Measurements from ENCODE around the gene WDR45. TPM values are rescaled to one million over a fixed set of nuclear protein-coding genes. Genes with fewer than 3 reads are reported as not detected.

WDR45 gene
- total RNA-seq, 1 experiment from 2014 or later = 42.7 TPM

- intact Hi-C loops (cut with micrococcal nuclease; ENCODE audit: unreplicated experiment) = no loop called here
- Mint-ChIP-seq H3K4me1 (ENCODE audit: low read depth, unreplicated experiment) (no peaks in the 10 kb centered on the region), H3K27ac (ENCODE audit: unreplicated experiment) (no peak overlapping the region), H3K9me3 (ENCODE audit: low read depth, unreplicated experiment) (no peaks in the 10 kb centered on the region), H3K36me3 (ENCODE audit: insufficient read depth, unreplicated experiment) (peaks cover 27% of the 10 kb centered on the region), H3K4me3 (ENCODE audit: low read depth, unreplicated experiment) (no peak overlapping the region), H3K27me3 (ENCODE audit: unreplicated experiment) (no peaks in the 10 kb centered on the region)
- DNase-seq = no peak
- BruUV-seq (replicated peaks) = no TSS peak
- TF ChIP-seq CTCF (IDR thresholded peaks at IDR 0.05; ENCODE audit: unreplicated experiment) = no peak
- CTCF ChIA-PET = no interaction called here
These were observed 32.1 kb upstream of the WDR45 start for GRCh38 chrX:49111791-49112190.

GRCh38 chrX:49110417-49110816 lies 30.7 kb upstream of the WDR45 start:
- no peaks in the 10 kb centered on the region for H3K4me1 Mint-ChIP-seq (ENCODE audit: low read depth, unreplicated experiment)
- no peak overlapping the region for H3K27ac Mint-ChIP-seq (ENCODE audit: unreplicated experiment)
- H3K4me3 Mint-ChIP-seq (ENCODE audit: low read depth, unreplicated experiment) = no peak overlapping the region
- BruUV-seq (replicated peaks) = TSS peak; percentile 9
- no peaks in the 10 kb centered on the region for H3K27me3 Mint-ChIP-seq (ENCODE audit: unreplicated experiment)
- DNase-seq = no peak
- peaks cover 28% of the 10 kb centered on the region for H3K36me3 Mint-ChIP-seq (ENCODE audit: insufficient read depth, unreplicated experiment)
- intact Hi-C loops (cut with micrococcal nuclease; ENCODE audit: unreplicated experiment) = no loop called here
- CTCF ChIA-PET = no interaction called here
- TF ChIP-seq CTCF (IDR thresholded peaks at IDR 0.05; ENCODE audit: unreplicated experiment) = no peak
- no peaks in the 10 kb centered on the region for H3K9me3 Mint-ChIP-seq (ENCODE audit: low read depth, unreplicated experiment)

- H3K27ac Mint-ChIP-seq (ENCODE audit: unreplicated experiment) = no peak overlapping the region
- no peaks in the 10 kb centered on the region for H3K4me1 Mint-ChIP-seq (ENCODE audit: low read depth, unreplicated experiment)
- H3K27me3 Mint-ChIP-seq (ENCODE audit: unreplicated experiment) = no peaks in the 10 kb centered on the region
- CTCF ChIA-PET = no interaction called here
- BruUV-seq (replicated peaks) = no TSS peak
- TF ChIP-seq CTCF (IDR thresholded peaks at IDR 0.05; ENCODE audit: unreplicated experiment) = no peak
- intact Hi-C loops (cut with micrococcal nuclease; ENCODE audit: unreplicated experiment) = no loop called here
- H3K9me3 Mint-ChIP-seq (ENCODE audit: low read depth, unreplicated experiment) = no peaks in the 10 kb centered on the region
- H3K36me3 Mint-ChIP-seq (ENCODE audit: insufficient read depth, unreplicated experiment) = peaks cover 22% of the 10 kb centered on the region
- no peak for DNase-seq
- no peak overlapping the region for H3K4me3 Mint-ChIP-seq (ENCODE audit: low read depth, unreplicated experiment)
These were observed 29.0 kb upstream of the WDR45 start for GRCh38 chrX:49108641-49109040.

DNA sequence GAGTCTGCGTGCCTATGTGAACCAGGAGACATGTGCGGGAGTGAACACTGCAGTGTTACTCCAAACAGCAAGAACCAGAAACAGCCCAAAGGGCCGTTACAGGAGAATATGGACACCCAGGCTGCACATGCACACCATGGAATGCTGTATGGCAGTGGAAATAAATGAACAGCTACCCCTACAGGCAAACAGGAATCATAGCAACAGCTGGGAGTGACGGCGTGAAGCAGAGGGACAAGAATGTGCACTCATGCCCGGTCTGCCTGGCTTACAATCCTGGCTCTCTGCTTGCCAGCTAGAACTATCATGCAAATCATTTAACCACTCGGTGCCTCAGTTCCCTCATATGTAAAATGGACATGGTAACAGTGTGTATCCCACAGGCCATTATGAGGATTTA lies 27.2 kb upstream of the WDR45 start:
- intact Hi-C loops (cut with micrococcal nuclease; ENCODE audit: unreplicated experiment) = no loop called here

More for the DNA sequence above, 27.2 kb upstream of the WDR45 start:
- no peaks in the 10 kb centered on the region for H3K27me3 Mint-ChIP-seq (ENCODE audit: unreplicated experiment)
- no peaks in the 10 kb centered on the region for H3K9me3 Mint-ChIP-seq (ENCODE audit: low read depth, unreplicated experiment)
- H3K27ac Mint-ChIP-seq (ENCODE audit: unreplicated experiment) = no peak overlapping the region
- TF ChIP-seq CTCF (IDR thresholded peaks at IDR 0.05; ENCODE audit: unreplicated experiment) = no peak
- H3K4me1 Mint-ChIP-seq (ENCODE audit: low read depth, unreplicated experiment) = peaks cover under 1% of the 10 kb centered on the region
- BruUV-seq (replicated peaks) = no TSS peak
- no peak overlapping the region for H3K4me3 Mint-ChIP-seq (ENCODE audit: low read depth, unreplicated experiment)
- H3K36me3 Mint-ChIP-seq (ENCODE audit: insufficient read depth, unreplicated experiment) = peaks cover 20% of the 10 kb centered on the region
- DNase-seq = peak; percentile 17
- CTCF ChIA-PET = interaction anchor here (0.7 to 1.1 kb wide), 2 partner anchors 104 to 203 kb away, joined by 4 to 9 read pairs; no protein-coding TSS in a partner anchor

Measured in Calu3 (cell line).